Right lobe of liver (tissue), 4 donors: ENCODE data around the gene NIPA2.

Source experiments
- CTCF ChIP-seq, 4 donors: fragments of 200-600 bp in 3 of 4; fragments of 450-650 bp in 1 of 4; IDR thresholded peaks; one replicate each; pipeline versions ENCODE4 v1.5.1 to v1.8.0; 2016 to 2022; ENCODE audit warnings: antibody characterized with exemption in 4 of 4, mild to moderate bottlenecking in 2 of 4
- POLR2A ChIP-seq: fragments of 450-650 bp; IDR thresholded peaks from one replicate; pipeline ENCODE4 v1.6.1; 2017; ENCODE audit warnings: antibody characterized with exemption, mild to moderate bottlenecking
- donor health status: DM: no; HTN: no; CAD: no.
- donor health status: DM: no; HTN: no; CAD: no.
- donor health status: DM: no; HTN: yes; CAD: no.

GRCh38 chr15:22874256-22874655, 35.8 kb downstream of the NIPA2 start:
- no peak for TF ChIP-seq CTCF (IDR thresholded peaks at IDR 0.05)
- TF ChIP-seq POLR2A: no peak
